MCF 10A (cell line): Measurements from ENCODE around the gene HAGH. TPM values are rescaled to one million over a fixed set of nuclear protein-coding genes. Genes with fewer than 3 reads are reported as not detected.
A peak's percentile ranks its signal among the peaks of the same experiment; 100 is the strongest.

Source experiments
- BruUV-seq: library from RNA; stranded (reverse); fragments of 400-500 nt; replicated peaks from 2 replicates; lab custom pipeline; 2021; lab: Mats Ljungman, UMichigan
- CTCF ChIA-PET: fragments of 300-600 bp; sonication (Branson Sonifier 250); formaldehyde crosslinking; extraction: SDS; loops from one replicate; lab custom pipeline; 2021; ENCODE audit warnings: antibody characterized with exemption, inconsistent platforms; lab: Yijun Ruan, JAX
- POLR2A ChIA-PET: fragments of 300-600, 350-650 bp; sonication (Branson Sonifier 250); formaldehyde crosslinking; extraction: SDS; loops from one replicate; lab custom pipeline; 2020; ENCODE audit warnings: antibody characterized with exemption, inconsistent platforms; lab: Yijun Ruan, JAX
- DNase-seq: peaks from one replicate; pipeline ENCODE4 v3.0.0-alpha.2; 2018; ENCODE audit not compliant: unreplicated experiment
- H3K27ac Mint-ChIP-seq: one replicate; pipeline ENCODE4 v1.8.0; 2022; ENCODE audit warnings: mild to moderate bottlenecking, low read depth, mixed read lengths; ENCODE audit not compliant: unreplicated experiment
- H3K27me3 Mint-ChIP-seq: one replicate; pipeline ENCODE4 v1.8.0; 2022; ENCODE audit warnings: mixed read lengths; ENCODE audit not compliant: insufficient read depth, unreplicated experiment
- H3K36me3 Mint-ChIP-seq: one replicate; pipeline ENCODE4 v1.8.0; 2022; ENCODE audit warnings: mild to moderate bottlenecking, moderate library complexity, mixed read lengths; ENCODE audit not compliant: insufficient read depth, unreplicated experiment
- H3K4me1 Mint-ChIP-seq: one replicate; pipeline ENCODE4 v1.8.0; 2022; ENCODE audit warnings: mixed read lengths; ENCODE audit not compliant: insufficient read depth, unreplicated experiment
- H3K4me3 Mint-ChIP-seq: one replicate; pipeline ENCODE4 v1.8.0; 2022; ENCODE audit warnings: mild to moderate bottlenecking, moderate library complexity, mixed read lengths; ENCODE audit not compliant: unreplicated experiment
- H3K9me3 Mint-ChIP-seq: one replicate; pipeline ENCODE4 v1.8.0; 2022; ENCODE audit warnings: mixed read lengths; ENCODE audit not compliant: unreplicated experiment
- intact Hi-C: fragments of 100-400 bp; cut with micrococcal nuclease; formaldehyde crosslinking; loops from 2 replicates; pipeline ENCODE4 v1.14.1; 2022
- total RNA-seq: library from RNA; stranded (reverse); gene quantifications from 2 replicates; pipeline ENCODE4 v1.2.3, GENCODE V29; 2022
- TF ChIP-seq, protein P1 (sequence below): fragments of 200-600 bp; IDR thresholded peaks from one replicate; pipeline ENCODE4 v1.8.0; 2022; ENCODE audit warnings: antibody characterized with exemption, mild to moderate bottlenecking; ENCODE audit not compliant: unreplicated experiment

The HAGH gene
- total RNA-seq, 1 experiment from 2014 or later = 44.5 TPM

DNA sequence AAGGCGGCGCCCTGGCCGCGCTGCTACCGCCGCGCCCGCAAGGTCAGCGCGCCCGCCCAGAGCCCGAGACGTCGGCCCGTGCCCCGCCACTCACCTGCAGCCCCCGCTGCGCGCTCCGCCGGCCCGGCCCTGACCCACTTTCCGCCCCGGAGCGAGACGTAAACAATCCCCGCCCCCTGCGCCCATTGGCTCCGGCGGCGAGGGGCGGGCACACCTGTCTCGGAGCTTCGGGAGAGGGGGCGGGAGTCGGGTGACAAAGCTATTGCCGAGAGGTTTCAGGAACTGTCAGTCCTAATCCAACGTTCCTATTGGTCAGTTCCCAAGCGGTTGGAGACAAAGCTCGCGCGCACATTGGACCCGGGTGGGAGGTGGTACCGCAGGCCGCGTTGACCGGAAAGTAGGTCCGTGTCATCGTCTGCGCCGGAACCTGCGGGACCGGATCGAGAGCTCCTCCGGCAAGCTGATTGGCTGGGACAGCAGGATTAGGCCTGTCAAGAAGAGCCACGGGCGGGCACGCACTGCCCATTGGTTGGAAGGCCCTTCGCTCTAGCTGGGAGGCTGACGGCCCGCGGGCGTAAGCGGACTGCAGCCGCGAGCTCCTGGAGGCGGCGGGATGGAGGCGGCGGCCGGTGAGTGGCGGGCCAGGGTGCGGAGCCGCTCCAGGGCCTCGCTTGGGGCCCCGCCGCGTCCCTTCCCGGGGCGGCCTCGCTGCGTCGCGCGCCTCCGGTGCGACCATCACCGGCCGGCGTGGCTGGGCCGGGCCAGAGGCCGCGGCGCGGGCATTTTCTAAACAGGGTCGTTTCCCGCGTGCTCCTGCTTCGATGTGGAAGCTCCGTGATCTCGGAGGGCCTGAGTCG, 44.0 kb downstream of the HAGH start, which contains the start of the genes NUBP2 and SPSB3:
Gene NUBP2, plus strand, starts transcription at position 553 of the 857 bp plus-strand sequence. Its CDS starts 61 bp downstream, at position 614.
Gene SPSB3, minus strand, starts transcription at position 164 of the 857 bp plus-strand sequence. CDS start 1,088 bp downstream, outside the sequence.
- Mint-ChIP-seq H3K4me3 (peak within 1 kb of the TSS; percentile 88), H3K4me1 (peaks cover 9% of the 10 kb centered on the region), H3K27ac (peak within 1 kb of the TSS; percentile 78), H3K27me3 (no peaks in the 10 kb centered on the region), H3K36me3 (peaks cover 56% of the 10 kb centered on the region), H3K9me3 (no peaks in the 10 kb centered on the region)
- no TSS peak for BruUV-seq
- ChIA-PET CTCF (interaction anchor here (0.6 to 0.7 kb wide), 5 partner anchors 9 to 483 kb away, joined by 3 to 4 read pairs (median 3); no protein-coding TSS in a partner anchor), POLR2A (interaction anchor here (0.6 to 6.1 kb wide), 48 partner anchors 9 to 1811 kb away, joined by 3 to 137 read pairs (median 6); partner anchors contain the start of genes CRAMP1, EME2, FAHD1 and HAGH)
- peak; percentile 100 for DNase-seq
- TF ChIP-seq, protein P1, sequence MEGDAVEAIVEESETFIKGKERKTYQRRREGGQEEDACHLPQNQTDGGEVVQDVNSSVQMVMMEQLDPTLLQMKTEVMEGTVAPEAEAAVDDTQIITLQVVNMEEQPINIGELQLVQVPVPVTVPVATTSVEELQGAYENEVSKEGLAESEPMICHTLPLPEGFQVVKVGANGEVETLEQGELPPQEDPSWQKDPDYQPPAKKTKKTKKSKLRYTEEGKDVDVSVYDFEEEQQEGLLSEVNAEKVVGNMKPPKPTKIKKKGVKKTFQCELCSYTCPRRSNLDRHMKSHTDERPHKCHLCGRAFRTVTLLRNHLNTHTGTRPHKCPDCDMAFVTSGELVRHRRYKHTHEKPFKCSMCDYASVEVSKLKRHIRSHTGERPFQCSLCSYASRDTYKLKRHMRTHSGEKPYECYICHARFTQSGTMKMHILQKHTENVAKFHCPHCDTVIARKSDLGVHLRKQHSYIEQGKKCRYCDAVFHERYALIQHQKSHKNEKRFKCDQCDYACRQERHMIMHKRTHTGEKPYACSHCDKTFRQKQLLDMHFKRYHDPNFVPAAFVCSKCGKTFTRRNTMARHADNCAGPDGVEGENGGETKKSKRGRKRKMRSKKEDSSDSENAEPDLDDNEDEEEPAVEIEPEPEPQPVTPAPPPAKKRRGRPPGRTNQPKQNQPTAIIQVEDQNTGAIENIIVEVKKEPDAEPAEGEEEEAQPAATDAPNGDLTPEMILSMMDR = no peak
- intact Hi-C loops = no loop called here

DNA sequence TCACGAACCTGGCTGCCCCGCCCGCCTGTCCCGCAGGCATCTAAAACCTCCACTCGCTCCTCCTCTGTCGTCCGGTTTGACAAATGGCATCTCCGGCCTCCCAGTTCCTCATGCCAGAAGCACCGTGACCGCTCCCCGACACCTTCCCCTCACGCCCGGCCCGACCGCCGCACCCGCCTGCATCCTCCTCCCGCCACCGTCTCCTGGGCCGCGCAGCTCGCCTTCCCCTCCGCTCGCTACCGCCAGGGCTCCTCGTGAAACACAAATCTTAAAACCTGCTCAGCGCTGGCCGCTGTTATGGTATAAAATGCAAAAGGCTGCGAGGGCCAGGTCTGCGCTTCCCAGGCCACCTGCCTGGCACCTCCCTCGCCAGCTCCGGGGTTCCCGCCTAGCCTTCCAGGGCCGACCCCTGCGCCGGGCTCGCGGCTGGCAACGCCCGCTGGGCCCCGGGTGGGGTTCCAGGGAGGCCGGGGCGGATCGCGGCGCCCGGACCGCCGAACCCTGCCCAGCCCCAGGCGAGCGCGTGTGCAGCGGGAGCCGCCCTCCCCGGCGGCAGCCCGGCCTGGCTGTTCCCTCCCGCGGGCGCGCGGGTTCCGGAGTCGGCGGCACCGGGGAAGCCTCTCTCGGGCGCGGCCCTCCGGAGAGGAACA, 44.7 kb downstream of the HAGH start:
- TF ChIP-seq, protein P1 = no peak
- Mint-ChIP-seq H3K4me3 (peak overlapping the region; percentile 88), H3K27me3 (no peaks in the 10 kb centered on the region), H3K36me3 (peaks cover 58% of the 10 kb centered on the region), H3K9me3 (no peaks in the 10 kb centered on the region), H3K4me1 (peaks cover 9% of the 10 kb centered on the region), H3K27ac (peak overlapping the region; percentile 78)
- ChIA-PET CTCF (interaction anchor here (0.6 kb wide), 1 partner anchor 463 kb away, joined by 4 read pairs; no protein-coding TSS in a partner anchor), POLR2A (interaction anchor here (0.6 to 6.1 kb wide), 40 partner anchors 10 to 1812 kb away, joined by 3 to 137 read pairs (median 6); partner anchors contain the start of genes CRAMP1, EME2, FAHD1 and HAGH)
- BruUV-seq = no TSS peak
- DNase-seq = no peak
- intact Hi-C loops = no loop called here

DNA sequence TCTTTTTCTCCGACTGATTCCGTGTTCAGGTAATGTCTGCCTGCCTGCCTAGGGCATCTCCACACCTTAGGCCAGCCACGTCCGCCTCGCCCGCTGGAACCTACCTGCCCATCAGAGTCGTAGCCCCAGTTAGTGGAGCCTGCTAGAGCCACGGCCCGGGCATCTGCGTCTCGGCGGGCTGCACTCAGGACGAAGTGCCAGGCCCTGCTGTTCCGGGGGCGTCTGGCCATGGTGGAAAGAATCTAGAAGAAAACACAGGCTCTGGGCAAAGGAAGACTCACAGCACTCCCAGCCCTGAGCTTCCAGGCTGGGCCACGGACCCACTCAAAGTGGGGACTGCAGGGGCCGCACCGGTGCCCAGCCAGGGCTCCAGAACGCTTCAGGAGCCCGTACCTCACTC, 45.4 kb downstream of the HAGH start:
- BruUV-seq = no TSS peak
- ChIA-PET CTCF (no interaction called here), POLR2A (interaction anchor here (0.6 to 6.1 kb wide), 16 partner anchors 10 to 1020 kb away, joined by 3 to 137 read pairs (median 8); partner anchors contain the start of genes CRAMP1, EME2, FAHD1 and HAGH)
- Mint-ChIP-seq H3K27me3 (no peaks in the 10 kb centered on the region), H3K9me3 (no peaks in the 10 kb centered on the region), H3K27ac (peak overlapping the region; percentile 78), H3K4me3 (peak overlapping the region; percentile 88), H3K4me1 (peaks cover 9% of the 10 kb centered on the region), H3K36me3 (peaks cover 64% of the 10 kb centered on the region)
- TF ChIP-seq, protein P1 = no peak
- no peak for DNase-seq
- intact Hi-C loops = no loop called here
